OCI-LY1 (cell line): ENCODE results near the gene STAG2.

Experiments
- EZH2 ChIP-seq: fragments of 200-600 bp; sonication (generic), shearing (Covaris generic); IDR thresholded peaks from 2 replicates; pipeline ENCODE4 v1.8.0; 2017; ENCODE audit warnings: borderline replicate concordance, mixed run types, mild to moderate bottlenecking, antibody characterized with exemption, low read length, moderate library complexity, mixed read lengths
- TF ChIP-seq, protein P1 (sequence below): fragments of 200-600 bp; sonication (generic), shearing (Covaris generic); IDR thresholded peaks from 2 replicates; pipeline ENCODE4 v1.5.1; 2017; ENCODE audit warnings: mild to moderate bottlenecking, antibody characterized with exemption, low read length, moderate library complexity, mixed read lengths

DNA sequence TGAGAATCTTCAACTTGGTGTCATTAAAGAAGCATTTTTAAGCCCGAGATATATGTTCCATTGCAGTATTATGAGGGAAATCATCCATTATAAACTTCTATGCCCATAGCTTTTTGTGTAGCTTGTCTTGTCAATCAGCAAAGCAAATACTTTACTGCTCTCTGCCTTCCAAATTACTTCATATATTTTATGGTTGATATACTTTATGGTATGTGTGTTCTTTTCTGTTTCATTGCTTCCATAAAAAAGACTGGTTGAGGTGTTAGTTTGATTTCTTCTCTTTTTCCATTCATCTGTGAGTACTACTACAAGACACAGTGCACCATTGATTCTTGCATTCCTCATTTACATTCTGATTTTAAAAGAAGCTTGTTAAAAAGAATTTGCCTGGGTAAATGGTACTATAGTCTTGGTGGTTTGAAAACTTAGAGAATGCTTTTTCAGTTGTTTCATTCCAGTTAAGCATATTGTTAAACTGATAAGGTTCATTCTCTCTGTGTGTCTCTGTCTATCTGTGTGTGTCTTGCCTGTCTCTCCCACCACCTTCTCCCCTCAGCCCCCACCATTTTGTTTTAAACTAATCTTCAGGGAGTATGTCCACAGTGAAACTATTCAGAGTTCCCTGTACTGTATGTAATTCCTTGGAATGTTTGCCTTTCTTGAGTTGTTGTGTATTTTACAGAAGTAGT, 27.1 kb downstream of the STAG2 start:
- TF ChIP-seq, protein P1, sequence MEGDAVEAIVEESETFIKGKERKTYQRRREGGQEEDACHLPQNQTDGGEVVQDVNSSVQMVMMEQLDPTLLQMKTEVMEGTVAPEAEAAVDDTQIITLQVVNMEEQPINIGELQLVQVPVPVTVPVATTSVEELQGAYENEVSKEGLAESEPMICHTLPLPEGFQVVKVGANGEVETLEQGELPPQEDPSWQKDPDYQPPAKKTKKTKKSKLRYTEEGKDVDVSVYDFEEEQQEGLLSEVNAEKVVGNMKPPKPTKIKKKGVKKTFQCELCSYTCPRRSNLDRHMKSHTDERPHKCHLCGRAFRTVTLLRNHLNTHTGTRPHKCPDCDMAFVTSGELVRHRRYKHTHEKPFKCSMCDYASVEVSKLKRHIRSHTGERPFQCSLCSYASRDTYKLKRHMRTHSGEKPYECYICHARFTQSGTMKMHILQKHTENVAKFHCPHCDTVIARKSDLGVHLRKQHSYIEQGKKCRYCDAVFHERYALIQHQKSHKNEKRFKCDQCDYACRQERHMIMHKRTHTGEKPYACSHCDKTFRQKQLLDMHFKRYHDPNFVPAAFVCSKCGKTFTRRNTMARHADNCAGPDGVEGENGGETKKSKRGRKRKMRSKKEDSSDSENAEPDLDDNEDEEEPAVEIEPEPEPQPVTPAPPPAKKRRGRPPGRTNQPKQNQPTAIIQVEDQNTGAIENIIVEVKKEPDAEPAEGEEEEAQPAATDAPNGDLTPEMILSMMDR = no peak
- no peak for TF ChIP-seq EZH2
